ENCODE results near the gene PEX5.
"Not testable (repeated sequence)": the region's sequence is repeated elsewhere in the genome, so short reads cannot be mapped to it uniquely, and the experiment has no call there.

PEX5 gene

GRCh38 chr12:7161327-7161726, 28.2 kb upstream of the PEX5 start:
- no peak for DNase-seq

DNA sequence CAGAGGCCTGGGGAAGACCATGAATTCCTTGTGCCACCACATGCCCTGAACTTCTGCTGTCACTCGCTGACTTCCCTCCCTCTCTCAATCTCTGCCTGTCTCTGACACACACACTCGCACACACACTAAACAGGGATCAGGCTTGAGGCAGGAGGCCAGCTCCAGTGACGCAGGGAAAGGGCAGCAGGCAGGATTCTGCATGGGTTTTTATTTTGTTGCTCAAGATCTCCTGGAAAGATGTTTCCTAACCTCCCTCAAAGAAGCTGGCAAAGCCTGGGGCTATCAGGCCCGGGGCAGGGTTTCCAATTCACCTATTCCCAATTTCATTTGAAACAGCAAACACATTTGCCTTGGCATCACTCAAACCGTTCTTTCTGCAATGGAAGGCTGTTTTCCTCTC, 27.7 kb upstream of the PEX5 start:
- no peak for DNase-seq

- DNase-seq, result peak; percentile 38
Observed at GRCh38 chr12:7162691-7163114, 26.8 kb upstream of the PEX5 start.

GRCh38 chr12:7169951-7170350, 19.5 kb upstream of the PEX5 start:
- no peak for DNase-seq

DNA sequence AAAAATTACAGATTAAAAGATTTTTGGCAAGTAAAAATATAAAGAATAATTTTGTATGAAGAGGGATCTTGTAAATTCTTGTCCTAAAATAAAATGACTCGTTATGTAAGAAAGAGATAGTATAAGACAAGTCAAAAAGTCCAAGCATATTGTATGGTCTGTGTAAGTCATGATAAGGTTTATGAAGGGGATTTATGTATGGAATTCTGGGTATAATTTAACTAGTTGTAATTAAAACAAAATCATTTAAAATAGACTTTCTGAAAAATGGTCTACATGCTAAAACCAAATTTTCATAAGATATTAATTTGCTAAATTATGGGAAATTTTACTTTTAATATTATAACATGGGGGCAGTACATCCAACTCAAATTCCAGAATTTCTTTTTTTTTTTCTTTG, 17.6 kb upstream of the PEX5 start:
- no peak for DNase-seq

DNA sequence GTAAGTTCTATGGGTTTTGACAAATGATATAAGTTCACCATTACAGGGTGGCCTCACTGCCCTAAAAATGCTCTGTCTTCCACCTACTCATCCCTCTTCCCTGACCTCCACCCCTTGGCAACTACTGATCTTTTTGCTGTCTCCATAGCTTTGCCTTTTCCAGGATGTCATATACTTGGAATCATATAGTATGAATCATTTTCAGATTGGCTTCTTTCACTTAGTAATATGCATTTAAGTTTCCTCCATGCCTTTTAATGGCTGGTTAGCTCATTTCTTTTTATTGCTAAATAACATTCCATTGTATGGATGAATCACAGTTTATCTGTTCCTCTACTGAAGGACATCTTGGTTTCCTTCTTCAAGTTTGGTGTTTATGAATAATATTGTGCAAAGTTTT, 14.0 kb upstream of the PEX5 start:
- no peak for DNase-seq

- DNase-seq, result no peak
Observed at GRCh38 chr12:7176595-7176994, 12.9 kb upstream of the PEX5 start.

DNA sequence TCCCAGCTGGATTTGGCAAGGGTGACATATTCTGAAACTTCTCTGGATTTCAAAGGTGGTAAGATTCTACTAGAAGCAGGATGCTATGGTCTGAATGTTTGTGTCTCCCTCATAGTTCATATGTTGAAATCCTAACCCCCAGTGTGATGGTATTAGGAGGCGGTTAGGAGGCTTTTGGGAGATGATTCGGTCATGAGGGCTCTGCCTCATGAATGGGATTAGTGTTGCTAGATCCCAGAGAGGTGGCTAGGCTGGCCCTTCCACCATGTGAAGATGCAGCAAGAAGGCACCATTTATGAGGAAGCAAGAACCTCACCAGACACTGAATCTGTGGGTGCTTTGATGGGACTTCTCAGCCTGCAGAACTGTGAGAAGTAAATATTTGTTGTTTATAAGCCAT, 11.0 kb upstream of the PEX5 start:
- no peak for DNase-seq

DNA sequence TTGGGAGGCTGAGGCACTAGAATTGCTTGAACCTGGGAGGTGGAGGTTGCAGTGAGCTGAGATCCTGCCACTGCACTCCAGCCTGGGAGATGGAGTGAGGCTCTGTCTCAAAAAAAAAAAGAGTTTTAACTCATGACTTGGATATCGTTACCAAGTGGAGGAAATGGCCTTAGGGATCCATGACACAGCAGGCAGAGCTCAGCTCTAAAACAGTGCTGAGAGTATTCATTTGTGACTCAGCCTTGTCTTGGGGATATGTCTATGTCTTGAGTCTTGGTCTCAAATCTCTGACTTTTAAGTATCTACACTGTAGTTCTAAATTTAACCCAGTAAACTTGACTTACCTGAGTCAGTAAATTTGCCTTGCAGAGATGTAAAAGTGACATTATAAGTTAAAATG, 8.8 kb upstream of the PEX5 start:
- DNase-seq, result no peak

DNA sequence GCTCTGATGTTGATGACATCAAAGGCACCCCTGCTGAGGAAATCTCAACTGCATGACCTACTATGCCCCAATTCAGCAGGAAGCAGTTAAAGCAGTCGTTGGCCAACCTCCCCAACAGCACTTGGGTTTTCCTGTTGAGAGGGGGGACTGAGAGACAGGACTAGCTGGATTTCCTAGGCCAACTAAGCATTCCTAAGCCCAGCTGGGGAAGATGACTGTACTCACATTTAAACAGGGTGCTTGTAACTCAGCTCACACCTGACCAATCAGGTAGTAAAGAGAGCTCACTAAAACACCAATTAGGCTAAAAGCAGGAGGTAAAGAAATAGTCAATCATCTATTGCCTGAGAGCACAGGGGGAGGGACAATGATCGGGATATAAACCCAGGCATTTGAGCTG, 3.4 kb upstream of the PEX5 start:
- not testable (repeated sequence) for DNase-seq

DNA sequence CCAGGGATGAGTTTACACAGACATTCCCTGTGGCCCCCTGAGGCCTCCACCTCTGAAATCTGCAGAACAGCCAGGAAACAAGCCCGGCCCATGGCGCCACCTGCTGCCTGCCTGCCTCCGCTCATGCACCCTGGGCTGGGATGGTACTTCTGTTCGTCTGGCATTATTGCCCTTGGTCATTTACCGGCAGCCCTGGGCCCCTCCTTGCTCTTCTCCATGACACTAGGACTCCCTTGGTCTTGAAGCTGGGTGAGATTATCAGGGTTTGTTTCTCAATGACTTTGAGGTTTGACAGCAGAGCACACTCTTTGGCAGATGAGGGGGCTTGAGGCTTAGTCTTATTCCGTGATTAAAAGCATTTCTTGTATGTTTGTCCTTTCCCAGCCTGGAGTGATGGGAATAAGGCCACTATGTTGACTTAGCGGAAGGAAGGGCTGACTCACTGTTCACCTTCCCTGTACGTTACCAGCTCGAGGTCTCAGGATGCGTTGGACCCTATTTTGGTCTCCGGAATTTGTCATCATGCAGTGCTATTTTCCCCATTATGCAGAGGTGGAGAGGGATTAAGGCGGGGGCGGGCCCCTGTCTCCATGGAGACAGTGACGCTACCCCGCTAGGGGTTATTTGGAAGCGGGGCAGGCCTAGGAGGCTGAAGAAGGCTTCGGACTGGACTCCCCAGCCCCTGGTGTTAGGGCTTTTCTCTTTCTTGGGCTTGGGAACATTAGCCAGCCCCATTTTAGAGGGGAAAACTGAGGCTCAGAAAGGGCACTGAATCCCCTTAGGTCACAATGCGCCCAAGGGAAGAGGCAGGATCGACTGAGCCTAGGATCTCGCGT, 706 bp upstream of the PEX5 start:
- peak; percentile 82 for DNase-seq

DNA sequence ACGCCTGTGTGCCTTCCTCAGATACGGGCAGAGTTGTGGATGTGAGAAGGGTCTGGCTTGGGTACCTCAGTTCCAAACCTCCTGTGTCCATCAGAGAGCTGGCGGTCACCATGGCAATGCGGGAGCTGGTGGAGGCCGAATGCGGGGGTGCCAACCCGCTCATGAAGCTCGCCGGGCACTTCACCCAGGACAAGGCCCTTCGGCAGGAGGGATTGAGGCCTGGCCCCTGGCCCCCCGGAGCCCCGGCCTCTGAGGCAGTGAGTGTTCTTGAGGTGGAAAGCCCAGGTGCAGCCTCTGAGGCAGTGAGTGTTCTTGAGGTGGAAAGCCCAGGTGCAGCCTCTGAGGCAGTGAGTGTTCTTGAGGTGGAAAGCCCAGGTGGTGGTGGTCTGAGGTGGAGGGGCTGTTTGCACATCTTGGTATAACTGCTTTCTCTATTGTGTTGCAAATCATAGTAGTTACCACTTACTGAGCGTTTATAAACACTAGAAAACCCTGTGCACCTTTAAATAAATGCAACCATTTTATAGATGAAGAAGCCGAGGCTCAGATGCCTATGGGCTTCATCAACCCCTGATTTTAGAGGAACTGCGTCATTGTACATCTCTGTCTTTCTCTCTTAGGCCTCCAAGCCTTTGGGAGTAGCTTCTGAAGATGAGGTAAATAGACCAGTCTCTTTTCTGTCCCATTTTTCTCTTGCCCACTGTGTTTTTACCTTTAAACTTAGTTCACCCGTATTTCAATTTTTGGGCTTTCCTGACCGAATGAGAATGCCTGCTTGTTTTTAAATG, 976 bp downstream of the PEX5 start:
- peak; percentile 8 for DNase-seq

DNA sequence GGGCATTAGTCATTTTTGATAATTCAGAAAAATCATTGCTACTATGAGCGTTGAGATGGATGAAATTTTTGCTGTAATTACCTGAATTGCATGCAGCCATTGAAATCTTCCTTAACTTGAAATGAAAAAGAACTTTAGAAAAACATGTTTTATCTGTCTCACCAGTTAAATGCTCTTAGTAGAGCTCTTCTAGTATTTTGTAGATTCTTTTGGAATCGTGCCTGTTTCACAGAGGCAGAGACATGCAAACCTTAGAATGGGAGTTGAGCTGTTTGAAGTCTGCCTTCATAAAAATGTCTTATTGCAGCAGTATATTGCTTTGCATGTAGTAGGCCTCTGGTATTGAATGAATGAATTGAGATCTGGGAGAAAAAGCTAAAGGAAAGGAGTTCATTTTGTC, 4.2 kb downstream of the PEX5 start:
- no peak for DNase-seq

DNA sequence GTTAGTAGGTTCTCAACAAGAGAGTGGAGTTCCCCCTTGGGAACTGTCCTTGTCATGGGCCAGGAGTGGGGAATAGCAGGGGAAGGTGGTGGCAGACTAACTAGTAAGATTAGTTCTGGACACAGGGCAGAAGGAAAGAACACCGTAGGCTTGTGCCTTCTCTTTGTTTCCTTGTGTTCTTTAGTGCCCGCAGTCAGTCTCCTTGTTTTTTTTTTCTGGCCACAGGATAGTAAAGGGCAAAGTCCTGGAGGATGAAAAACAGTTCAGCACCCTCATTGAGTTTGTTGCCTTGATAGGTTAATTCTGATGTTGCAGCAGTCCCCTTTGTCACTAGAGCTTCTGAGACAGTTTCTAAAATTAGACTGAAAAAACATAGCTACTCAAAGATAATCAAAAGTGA, 8.4 kb downstream of the PEX5 start:
- DNase-seq, result peak; percentile 22

DNA sequence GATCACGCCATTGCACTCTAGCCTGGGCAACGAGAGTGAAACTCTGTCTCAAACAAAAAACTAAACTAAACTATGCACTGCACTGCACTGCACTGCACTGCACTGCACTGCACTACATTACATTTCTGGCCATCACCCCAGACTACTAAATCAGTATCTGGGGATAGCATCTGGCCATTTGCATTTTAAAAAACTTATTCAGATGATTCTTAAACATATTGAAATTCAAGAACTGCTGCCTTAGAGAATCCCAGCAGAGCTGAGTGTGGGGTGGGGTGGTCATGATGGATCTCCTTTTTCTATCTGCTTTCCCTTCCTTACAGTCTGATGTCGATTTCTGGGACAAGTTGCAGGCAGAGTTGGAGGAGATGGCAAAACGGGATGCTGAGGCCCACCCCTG, 13.6 kb downstream of the PEX5 start:
- no peak for DNase-seq

DNA sequence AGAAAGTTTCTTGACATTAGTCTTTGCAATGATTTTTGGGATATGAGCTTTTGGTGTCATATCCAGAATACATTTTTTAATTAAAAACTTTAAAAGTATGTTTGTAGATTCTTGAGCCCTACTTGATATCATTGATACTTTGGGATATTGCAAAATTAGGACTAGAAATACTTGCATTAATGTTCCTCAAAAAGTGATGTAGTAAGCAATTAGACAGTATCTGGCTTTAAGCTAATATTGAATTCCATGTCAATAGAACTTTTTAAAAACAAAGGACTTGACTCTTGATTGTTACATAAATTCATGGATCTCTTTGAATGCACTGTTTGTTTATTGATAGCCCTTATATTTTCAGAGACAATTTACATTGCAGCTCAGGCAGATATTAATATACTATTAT, 15.6 kb downstream of the PEX5 start:
- DNase-seq, result no peak

- no peak for DNase-seq
Observed at GRCh38 chr12:7206691-7207090, 17.2 kb downstream of the PEX5 start.

DNA sequence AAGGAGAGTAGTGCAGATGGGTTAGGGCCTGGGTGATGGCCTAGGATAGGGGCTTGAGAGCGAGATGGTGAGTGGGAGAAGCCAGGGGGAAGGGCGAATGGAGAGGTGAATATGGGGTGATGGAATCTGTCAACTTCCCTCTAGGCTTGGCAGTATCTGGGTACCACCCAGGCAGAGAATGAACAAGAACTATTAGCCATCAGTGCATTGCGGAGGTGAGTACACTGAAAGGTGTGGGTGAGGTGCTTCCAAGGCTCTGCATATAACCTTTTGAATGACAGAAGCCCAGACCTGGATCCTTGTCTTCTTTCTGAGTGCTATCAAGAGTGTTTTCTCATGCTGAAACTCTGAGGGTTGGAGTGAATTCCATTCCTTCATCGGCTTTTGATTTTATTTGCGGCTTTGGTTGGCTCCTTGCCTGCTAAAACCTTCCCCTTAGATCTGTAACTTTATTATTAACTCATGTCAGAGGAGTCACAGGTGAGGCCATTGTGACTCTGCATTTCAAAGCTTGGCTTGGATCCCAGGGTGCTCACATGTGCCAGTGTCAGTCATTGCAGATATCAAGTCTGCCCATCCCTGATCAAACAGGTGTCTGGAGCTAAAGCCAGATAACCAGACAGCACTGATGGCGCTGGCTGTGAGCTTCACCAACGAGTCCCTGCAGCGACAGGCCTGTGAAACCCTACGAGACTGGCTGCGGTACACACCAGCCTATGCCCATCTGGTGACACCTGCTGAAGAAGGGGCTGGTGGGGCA, 18.6 kb downstream of the PEX5 start:
- no peak for DNase-seq

DNA sequence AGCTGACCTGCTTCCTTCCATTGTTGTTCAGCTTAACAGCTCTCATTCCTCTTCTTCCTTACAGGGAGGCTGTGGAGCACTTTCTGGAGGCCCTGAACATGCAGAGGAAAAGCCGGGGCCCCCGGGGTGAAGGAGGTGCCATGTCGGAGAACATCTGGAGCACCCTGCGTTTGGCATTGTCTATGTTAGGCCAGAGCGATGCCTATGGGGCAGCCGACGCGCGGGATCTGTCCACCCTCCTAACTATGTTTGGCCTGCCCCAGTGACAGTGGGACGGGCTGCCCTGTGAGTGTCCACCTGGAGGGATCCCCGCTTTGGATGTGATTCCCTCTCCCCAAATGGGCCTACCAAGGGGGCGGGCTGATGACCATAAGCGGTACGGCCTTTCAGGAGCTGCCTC, 20.5 kb downstream of the PEX5 start:
- DNase-seq, result no peak

DNA sequence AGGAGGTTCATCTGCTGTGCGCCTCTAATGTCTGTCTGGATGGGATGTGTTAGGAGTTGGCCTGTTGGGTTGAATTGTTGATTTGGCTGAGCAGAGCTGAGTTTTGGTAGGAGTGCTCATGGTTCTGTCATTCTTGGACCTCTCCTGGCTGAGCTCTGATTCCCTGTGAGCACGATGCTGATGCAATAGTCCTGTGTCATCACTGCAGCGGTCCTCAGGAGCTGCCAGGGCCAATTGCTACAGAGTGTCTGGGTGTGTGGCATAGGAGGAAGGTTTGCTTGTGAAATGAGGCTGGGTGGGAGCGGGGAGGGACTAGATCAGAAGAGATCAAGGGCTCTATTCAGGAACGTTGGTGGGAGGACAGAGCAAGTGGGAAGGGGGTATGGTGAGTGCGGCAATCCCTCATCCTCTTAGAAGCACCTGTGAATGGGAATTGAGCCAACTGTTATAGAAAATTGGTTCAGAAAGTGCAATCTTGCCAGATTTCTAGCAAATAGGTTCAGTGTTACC, 21.2 kb downstream of the PEX5 start:
- DNase-seq, result no peak

DNA sequence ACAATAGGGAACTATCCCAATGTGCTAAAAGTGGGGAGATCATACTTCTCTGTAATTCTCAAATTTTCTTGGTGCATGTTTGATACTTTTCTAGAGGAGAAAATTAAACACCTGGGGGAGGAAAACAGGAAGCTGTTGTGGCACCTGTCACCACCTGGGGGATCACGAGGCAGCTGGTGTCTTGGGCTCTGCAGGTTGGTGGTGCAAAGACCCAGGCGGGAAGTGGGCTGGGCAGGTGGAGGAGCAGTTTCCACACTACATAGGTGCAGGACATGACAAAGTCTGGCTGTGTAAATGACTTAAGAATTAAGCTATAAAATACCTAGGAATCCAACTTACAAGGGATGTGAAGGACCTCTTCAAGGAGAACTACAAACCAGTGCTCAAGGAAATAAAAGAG, 23.2 kb downstream of the PEX5 start:
- DNase-seq, result no peak

- not testable (repeated sequence) for DNase-seq
Observed at GRCh38 chr12:7213745-7214144, 24.3 kb downstream of the PEX5 start.

- no peak for DNase-seq
Observed at GRCh38 chr12:7217475-7218069, 28.1 kb downstream of the PEX5 start.
